ENCODE measurements around the gene MYL5. TPM values are rescaled to one million over a fixed set of nuclear protein-coding genes. Genes with fewer than 3 reads are reported as not detected.

The MYL5 gene
- total and polyA plus RNA-seq, 8 donors = 4.0 to 29.3 (median 5.7) TPM

- WGBS, 2 donors = 90 to 92% methylated on average over 32 to 34 of the region's 34 CpGs
- peak in 2 of 6 donors; percentile 17 to 53 for DNase-seq
- peak in 1 of 4 donors; percentile 21 for ATAC-seq
- Histone ChIP-seq H3K27me3 (no peaks in the 10 kb centered on the region), H3K9me3 (no peaks in the 10 kb centered on the region), H3K36me3 (peaks cover 0 to 3% (median 0%) of the 10 kb centered on the region in 3 donors), H3K4me1 (no peaks in the 10 kb centered on the region), H3K4me3 (no peak overlapping the region), H3K27ac (no peak overlapping the region)
- no peak for FAIRE-seq
- intact Hi-C loops (cut with DNase I) = no loop called here
- no peak for TF ChIP-seq CTCF (IDR thresholded peaks at IDR 0.05)
Measured at GRCh38 chr4:717601-718320, 43.4 kb downstream of the MYL5 start.

GRCh38 chr4:718460-718859 lies 44.1 kb downstream of the MYL5 start:
- ATAC-seq = no peak
- intact Hi-C loops (cut with DNase I) = no loop called here
- no peak for FAIRE-seq
- WGBS, 2 donors = 89 to 93% methylated on average over 8 of the region's 8 CpGs
- Histone ChIP-seq H3K4me3 (no peak overlapping the region), H3K27me3 (no peaks in the 10 kb centered on the region), H3K9me3 (no peaks in the 10 kb centered on the region), H3K4me1 (no peaks in the 10 kb centered on the region), H3K36me3 (peaks cover 0 to 3% (median 3%) of the 10 kb centered on the region in 3 donors), H3K27ac (no peak overlapping the region)
- TF ChIP-seq CTCF (IDR thresholded peaks at IDR 0.05) = no peak
- peak in 2 of 6 donors; percentile 11 to 51 for DNase-seq

GRCh38 chr4:720111-720860 lies 45.9 kb downstream of the MYL5 start:
- no peak overlapping the region for H3K4me3 ChIP-seq
- H3K27ac ChIP-seq = no peak overlapping the region
- H3K27me3 ChIP-seq = no peaks in the 10 kb centered on the region
- H3K36me3 ChIP-seq = peaks cover 0 to 3% (median 3%) of the 10 kb centered on the region in 3 donors
- H3K9me3 ChIP-seq = no peaks in the 10 kb centered on the region
- no peaks in the 10 kb centered on the region for H3K4me1 ChIP-seq
- no peak for TF ChIP-seq CTCF (IDR thresholded peaks at IDR 0.05)
- intact Hi-C loops (cut with DNase I) = no loop called here
- DNase-seq (no peak), ATAC-seq (peak in 1 of 4 donors; percentile 14), FAIRE-seq (no peak)
- 96% methylated on average over 59 of the region's 59 CpGs for WGBS, 2 donors

- H3K4me1 ChIP-seq = no peaks in the 10 kb centered on the region
- peaks cover 0 to 3% (median 3%) of the 10 kb centered on the region in 3 donors for H3K36me3 ChIP-seq
- WGBS, 2 donors = 87 to 88% methylated on average over 31 of the region's 31 CpGs
- no peak overlapping the region for H3K4me3 ChIP-seq
- no peaks in the 10 kb centered on the region for H3K9me3 ChIP-seq
- no peaks in the 10 kb centered on the region for H3K27me3 ChIP-seq
- DNase-seq (peak in 2 of 6 donors; percentile 30 to 62), FAIRE-seq (no peak), ATAC-seq (peak in 2 of 4 donors; percentile 13 to 34)
- TF ChIP-seq CTCF (IDR thresholded peaks at IDR 0.05) = no peak
- no peak overlapping the region for H3K27ac ChIP-seq
- intact Hi-C loops (cut with DNase I) = no loop called here
Measured at GRCh38 chr4:721261-722168, 47.2 kb downstream of the MYL5 start.
